ENCODE measurements around the gene AMOTL1.

AMOTL1 gene

GRCh38 chr11:94801866-94802460 is 33.8 kb downstream of the AMOTL1 start:
- TF ChIP-seq ZBTB7A (IDR thresholded peaks at IDR 0.05; ENCODE audit: low read depth) (no peak), YY1 (IDR thresholded peaks at IDR 0.05; ENCODE audit: low read depth) (no peak), EP300 (IDR thresholded peaks at IDR 0.05; ENCODE audit: borderline replicate concordance) (no peak), CEBPB (IDR thresholded peaks at IDR 0.05) (no peak), RAD21 (IDR thresholded peaks at IDR 0.05; ENCODE audit: low read depth) (no peak), EGR1 (IDR thresholded peaks at IDR 0.05) (no peak), TEAD4 (IDR thresholded peaks at IDR 0.05) (no peak), TCF12 (IDR thresholded peaks at IDR 0.05; ENCODE audit: low read depth) (no peak), NFIC (IDR thresholded peaks at IDR 0.05) (no peak), FOXM1 (IDR thresholded peaks at IDR 0.05; ENCODE audit: borderline replicate concordance, low read depth) (no peak), TAF1 (IDR thresholded peaks at IDR 0.05; ENCODE audit: low read depth) (no peak), CREB1 (IDR thresholded peaks at IDR 0.05; ENCODE audit: low read depth) (no peak)
- TF ChIP-seq, protein P1, sequence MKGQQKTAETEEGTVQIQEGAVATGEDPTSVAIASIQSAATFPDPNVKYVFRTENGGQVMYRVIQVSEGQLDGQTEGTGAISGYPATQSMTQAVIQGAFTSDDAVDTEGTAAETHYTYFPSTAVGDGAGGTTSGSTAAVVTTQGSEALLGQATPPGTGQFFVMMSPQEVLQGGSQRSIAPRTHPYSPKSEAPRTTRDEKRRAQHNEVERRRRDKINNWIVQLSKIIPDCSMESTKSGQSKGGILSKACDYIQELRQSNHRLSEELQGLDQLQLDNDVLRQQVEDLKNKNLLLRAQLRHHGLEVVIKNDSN (IDR thresholded peaks at IDR 0.05) = no peak
- TF ChIP-seq, protein P2, sequence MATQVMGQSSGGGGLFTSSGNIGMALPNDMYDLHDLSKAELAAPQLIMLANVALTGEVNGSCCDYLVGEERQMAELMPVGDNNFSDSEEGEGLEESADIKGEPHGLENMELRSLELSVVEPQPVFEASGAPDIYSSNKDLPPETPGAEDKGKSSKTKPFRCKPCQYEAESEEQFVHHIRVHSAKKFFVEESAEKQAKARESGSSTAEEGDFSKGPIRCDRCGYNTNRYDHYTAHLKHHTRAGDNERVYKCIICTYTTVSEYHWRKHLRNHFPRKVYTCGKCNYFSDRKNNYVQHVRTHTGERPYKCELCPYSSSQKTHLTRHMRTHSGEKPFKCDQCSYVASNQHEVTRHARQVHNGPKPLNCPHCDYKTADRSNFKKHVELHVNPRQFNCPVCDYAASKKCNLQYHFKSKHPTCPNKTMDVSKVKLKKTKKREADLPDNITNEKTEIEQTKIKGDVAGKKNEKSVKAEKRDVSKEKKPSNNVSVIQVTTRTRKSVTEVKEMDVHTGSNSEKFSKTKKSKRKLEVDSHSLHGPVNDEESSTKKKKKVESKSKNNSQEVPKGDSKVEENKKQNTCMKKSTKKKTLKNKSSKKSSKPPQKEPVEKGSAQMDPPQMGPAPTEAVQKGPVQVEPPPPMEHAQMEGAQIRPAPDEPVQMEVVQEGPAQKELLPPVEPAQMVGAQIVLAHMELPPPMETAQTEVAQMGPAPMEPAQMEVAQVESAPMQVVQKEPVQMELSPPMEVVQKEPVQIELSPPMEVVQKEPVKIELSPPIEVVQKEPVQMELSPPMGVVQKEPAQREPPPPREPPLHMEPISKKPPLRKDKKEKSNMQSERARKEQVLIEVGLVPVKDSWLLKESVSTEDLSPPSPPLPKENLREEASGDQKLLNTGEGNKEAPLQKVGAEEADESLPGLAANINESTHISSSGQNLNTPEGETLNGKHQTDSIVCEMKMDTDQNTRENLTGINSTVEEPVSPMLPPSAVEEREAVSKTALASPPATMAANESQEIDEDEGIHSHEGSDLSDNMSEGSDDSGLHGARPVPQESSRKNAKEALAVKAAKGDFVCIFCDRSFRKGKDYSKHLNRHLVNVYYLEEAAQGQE (IDR thresholded peaks at IDR 0.05; ENCODE audit: low read depth) = no peak
- TF ChIP-seq, protein P3, sequence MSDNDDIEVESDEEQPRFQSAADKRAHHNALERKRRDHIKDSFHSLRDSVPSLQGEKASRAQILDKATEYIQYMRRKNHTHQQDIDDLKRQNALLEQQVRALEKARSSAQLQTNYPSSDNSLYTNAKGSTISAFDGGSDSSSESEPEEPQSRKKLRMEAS (IDR thresholded peaks at IDR 0.05) = no peak

DNA sequence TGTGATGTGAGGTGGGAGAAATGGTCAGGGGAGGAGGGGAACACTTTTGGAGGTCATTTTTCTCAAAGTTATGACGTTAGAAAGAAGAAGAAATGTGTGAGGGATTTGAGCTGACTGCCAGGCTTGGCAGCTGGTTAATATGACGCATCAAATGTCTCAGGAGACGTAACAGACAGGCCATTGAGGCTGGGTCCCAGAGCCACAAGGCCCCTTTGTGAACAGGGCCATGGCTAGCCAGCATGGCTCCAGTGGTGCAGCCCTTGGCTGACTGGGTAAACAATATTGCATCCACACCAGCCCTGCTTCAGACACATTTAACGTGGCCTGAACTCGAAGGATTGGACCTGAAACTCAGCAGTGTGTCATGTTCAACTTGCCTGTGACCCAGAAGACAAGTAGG is 34.3 kb downstream of the AMOTL1 start:
- no peak for TF ChIP-seq TAF1 (IDR thresholded peaks at IDR 0.05; ENCODE audit: low read depth)
- TF ChIP-seq RAD21 (IDR thresholded peaks at IDR 0.05; ENCODE audit: low read depth) = no peak
- no peak for TF ChIP-seq EGR1 (IDR thresholded peaks at IDR 0.05)

DNA sequence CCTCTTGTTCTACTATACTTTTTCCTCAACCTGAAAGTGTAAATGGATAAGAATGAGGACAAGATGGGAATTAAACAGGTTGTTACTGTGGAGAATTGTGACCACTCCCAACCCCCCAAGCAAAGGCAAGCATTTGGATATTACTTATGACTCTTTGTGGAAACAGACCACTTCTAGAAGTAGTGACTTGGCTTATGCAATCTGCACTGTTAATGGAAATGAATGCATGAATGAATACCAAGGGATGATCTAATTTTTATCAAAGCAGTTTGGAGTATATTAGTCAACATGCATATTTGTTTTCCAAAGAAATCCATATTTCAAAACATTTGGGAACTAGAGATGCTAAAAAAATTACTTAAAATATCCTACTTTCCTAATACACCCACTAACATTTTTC is 35.3 kb downstream of the AMOTL1 start:
- TF ChIP-seq EP300 (IDR thresholded peaks at IDR 0.05; ENCODE audit: borderline replicate concordance) = no peak
- no peak for TF ChIP-seq TEAD4 (IDR thresholded peaks at IDR 0.05)
- no peak for TF ChIP-seq NFIC (IDR thresholded peaks at IDR 0.05)
- TF ChIP-seq CEBPB (IDR thresholded peaks at IDR 0.05) = no peak
- TF ChIP-seq ZBTB7A (IDR thresholded peaks at IDR 0.05; ENCODE audit: low read depth) = no peak
- TF ChIP-seq, protein P1 (IDR thresholded peaks at IDR 0.05) = no peak
- TF ChIP-seq TCF12 (IDR thresholded peaks at IDR 0.05; ENCODE audit: low read depth) = no peak
- no peak for TF ChIP-seq EGR1 (IDR thresholded peaks at IDR 0.05)
- TF ChIP-seq YY1 (IDR thresholded peaks at IDR 0.05; ENCODE audit: low read depth) = no peak
- TF ChIP-seq, protein P2 (IDR thresholded peaks at IDR 0.05; ENCODE audit: low read depth) = no peak
- TF ChIP-seq RAD21 (IDR thresholded peaks at IDR 0.05; ENCODE audit: low read depth) = no peak
- no peak for TF ChIP-seq FOXM1 (IDR thresholded peaks at IDR 0.05; ENCODE audit: borderline replicate concordance, low read depth)
- TF ChIP-seq TAF1 (IDR thresholded peaks at IDR 0.05; ENCODE audit: low read depth) = no peak
- TF ChIP-seq CREB1 (IDR thresholded peaks at IDR 0.05; ENCODE audit: low read depth) = no peak
- TF ChIP-seq, protein P3 (IDR thresholded peaks at IDR 0.05) = no peak

DNA sequence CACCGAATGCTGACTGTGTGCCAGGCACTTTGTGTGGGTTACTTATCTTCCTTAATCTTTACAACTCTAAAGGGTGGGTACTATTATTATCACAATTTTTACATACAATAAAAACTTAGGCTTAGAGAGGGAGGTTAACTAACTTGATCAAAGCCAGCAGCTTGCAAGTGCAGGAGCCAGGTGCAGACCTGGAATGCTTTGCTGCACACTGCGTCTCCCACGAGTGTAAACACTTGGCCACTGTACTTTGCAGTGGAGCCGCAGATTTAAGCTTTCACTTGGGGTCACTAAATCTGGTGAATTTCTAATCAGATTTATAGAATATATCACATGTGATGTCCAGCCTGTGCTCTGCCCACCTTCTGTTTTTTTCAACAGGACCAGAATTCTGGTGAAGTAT is 36.7 kb downstream of the AMOTL1 start:
- TF ChIP-seq NFIC (IDR thresholded peaks at IDR 0.05) (no peak), FOXM1 (IDR thresholded peaks at IDR 0.05; ENCODE audit: borderline replicate concordance, low read depth) (no peak)
- TF ChIP-seq, protein P1 (IDR thresholded peaks at IDR 0.05) = no peak
- TF ChIP-seq, protein P3 (IDR thresholded peaks at IDR 0.05) = no peak

DNA sequence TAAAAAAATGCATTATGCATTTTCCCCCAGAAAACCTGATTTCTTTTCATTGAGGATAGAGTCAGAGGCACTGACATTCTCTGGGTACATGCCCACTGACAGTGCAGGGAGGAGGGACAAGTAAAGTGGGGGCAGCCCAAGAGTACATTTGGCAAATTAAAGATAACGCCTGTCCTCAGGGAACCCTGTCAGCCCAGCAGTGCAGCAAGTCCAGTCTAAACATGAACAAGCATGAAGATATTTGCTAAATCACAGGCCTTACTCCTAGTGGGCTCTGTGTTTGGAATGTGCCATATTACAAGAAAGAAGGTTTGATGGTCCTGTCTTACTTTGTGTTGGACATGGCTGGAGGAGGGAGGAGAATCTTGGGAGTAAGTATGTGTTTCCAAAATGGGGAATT is 37.9 kb downstream of the AMOTL1 start:
- TF ChIP-seq NFIC (IDR thresholded peaks at IDR 0.05) (no peak), CEBPB (IDR thresholded peaks at IDR 0.05) (no peak), RAD21 (IDR thresholded peaks at IDR 0.05; ENCODE audit: low read depth) (no peak), FOXM1 (IDR thresholded peaks at IDR 0.05; ENCODE audit: borderline replicate concordance, low read depth) (no peak), TCF12 (IDR thresholded peaks at IDR 0.05; ENCODE audit: low read depth) (no peak), TAF1 (IDR thresholded peaks at IDR 0.05; ENCODE audit: low read depth) (no peak), YY1 (IDR thresholded peaks at IDR 0.05; ENCODE audit: low read depth) (no peak), EP300 (IDR thresholded peaks at IDR 0.05; ENCODE audit: borderline replicate concordance) (no peak)
- TF ChIP-seq, protein P2 (IDR thresholded peaks at IDR 0.05; ENCODE audit: low read depth) = no peak
- TF ChIP-seq, protein P3 (IDR thresholded peaks at IDR 0.05) = no peak
